Body of pancreas (tissue), 4 donors: ENCODE results near the gene GRAMD4.

Experiments
- POLR2A ChIP-seq, 3 donors: fragments of 450-650 bp; IDR thresholded peaks; one replicate each; pipeline ENCODE4 v1.6.1; 2016; ENCODE audit warnings: antibody characterized with exemption in 3 of 3, mild to moderate bottlenecking in 2 of 3
- TF ChIP-seq, protein P1 (sequence below), 7 experiments: fragments of 450-650 bp in 4 of 7; fragments of 200-600 bp in 3 of 7; sonication (generic) in 3 of 7; IDR thresholded peaks; one replicate each; pipeline ENCODE4 v1.5.1; 2016 to 2019; ENCODE audit warnings: antibody characterized with exemption in 7 of 7

DNA sequence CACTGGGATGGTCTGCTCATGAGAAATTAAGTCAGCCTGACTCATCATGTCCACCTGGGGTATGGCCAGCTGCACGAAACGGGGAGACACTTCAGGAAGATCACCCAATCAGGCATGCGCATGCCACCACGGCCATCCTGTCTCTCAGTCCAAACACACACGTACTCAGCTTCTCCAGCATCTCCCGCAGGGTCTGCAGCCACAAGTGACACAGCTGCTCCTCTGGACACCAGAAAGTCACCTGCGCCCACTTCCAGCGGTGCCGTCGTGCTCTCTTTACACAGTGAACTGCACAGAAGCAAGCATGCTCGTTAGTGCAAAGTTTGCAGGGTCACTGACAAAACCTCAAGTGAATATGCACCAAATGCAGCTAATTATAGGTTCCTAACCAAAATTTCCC is 99.7 kb downstream of the GRAMD4 start:
- TF ChIP-seq, protein P1, sequence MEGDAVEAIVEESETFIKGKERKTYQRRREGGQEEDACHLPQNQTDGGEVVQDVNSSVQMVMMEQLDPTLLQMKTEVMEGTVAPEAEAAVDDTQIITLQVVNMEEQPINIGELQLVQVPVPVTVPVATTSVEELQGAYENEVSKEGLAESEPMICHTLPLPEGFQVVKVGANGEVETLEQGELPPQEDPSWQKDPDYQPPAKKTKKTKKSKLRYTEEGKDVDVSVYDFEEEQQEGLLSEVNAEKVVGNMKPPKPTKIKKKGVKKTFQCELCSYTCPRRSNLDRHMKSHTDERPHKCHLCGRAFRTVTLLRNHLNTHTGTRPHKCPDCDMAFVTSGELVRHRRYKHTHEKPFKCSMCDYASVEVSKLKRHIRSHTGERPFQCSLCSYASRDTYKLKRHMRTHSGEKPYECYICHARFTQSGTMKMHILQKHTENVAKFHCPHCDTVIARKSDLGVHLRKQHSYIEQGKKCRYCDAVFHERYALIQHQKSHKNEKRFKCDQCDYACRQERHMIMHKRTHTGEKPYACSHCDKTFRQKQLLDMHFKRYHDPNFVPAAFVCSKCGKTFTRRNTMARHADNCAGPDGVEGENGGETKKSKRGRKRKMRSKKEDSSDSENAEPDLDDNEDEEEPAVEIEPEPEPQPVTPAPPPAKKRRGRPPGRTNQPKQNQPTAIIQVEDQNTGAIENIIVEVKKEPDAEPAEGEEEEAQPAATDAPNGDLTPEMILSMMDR (IDR thresholded peaks at IDR 0.05): no peak
- TF ChIP-seq POLR2A (IDR thresholded peaks at IDR 0.05): no peak
